K562 (cell line): ENCODE measurements around the gene SCUBE1. TPM values are rescaled to one million over a fixed set of nuclear protein-coding genes. Genes with fewer than 3 reads are reported as not detected.

ENCODE experiments used
- ATAC-seq: fragments of 200-7000 bp; cut with Tn5 transposase; 3 replicates; pipeline ENCODE4 v1.9.1; 2020; ENCODE audit warnings: moderate library complexity
- BruUV-seq: library from RNA; stranded (reverse); fragments of 400-500 nt; replicated peaks from 2 replicates; lab custom pipeline; 2021; lab: Mats Ljungman, UMichigan
- CTCF ChIA-PET: fragments of 300-600 bp; formaldehyde crosslinking; extraction: SDS; loops from one replicate; lab custom pipeline; 2021; ENCODE audit warnings: low intra/inter-chr PET ratio; lab: Yijun Ruan, JAX
- POLR2A ChIA-PET: fragments of 300-600, 350-650 bp; sonication (Branson Sonifier 250); formaldehyde crosslinking; extraction: SDS; loops from one replicate; lab custom pipeline; 2021; ENCODE audit warnings: antibody characterized with exemption, inconsistent platforms; lab: Yijun Ruan, JAX
- DNase-seq, 4 experiments: peaks; one replicate each; pipeline versions ENCODE4 v3.0.0 to v3.0.0-alpha.2; 2011 to 2018; ENCODE audit warnings: low spot score in 3 of 4, mixed read lengths in 3 of 4; ENCODE audit errors: extremely low read depth in 1 of 4
- FAIRE-seq: peaks from 2 replicates; lab custom pipeline; 2011; peaks lifted over from hg19 to GRCh38; lab: Jason Lieb, UNC
- H2AFZ ChIP-seq: 2 replicates; pipeline ENCODE4 v1.6.0; 2011; ENCODE audit warnings: low read depth, low read length, control low read depth, inconsistent platforms
- H3K27ac ChIP-seq: fragments of 200-600 bp; 3 replicates; pipeline ENCODE4 v1.8.0; 2011; ENCODE audit warnings: low read depth, mild to moderate bottlenecking, control low read depth, inconsistent platforms, low read length, moderate library complexity, mixed read lengths; ENCODE audit errors: extremely low read depth
- H3K27me3 ChIP-seq, 2 experiments: fragments of 300-600 bp in 1 of 2; 2 replicates in 1 of 2; 3 replicates in 1 of 2; pipeline versions ENCODE4 v1.6.0 to v1.8.0; 2011; ENCODE audit warnings: inconsistent platforms in 2 of 2, low read length in 2 of 2, mild to moderate bottlenecking in 1 of 2, mixed read lengths in 1 of 2, moderate library complexity in 1 of 2; ENCODE audit not compliant: control insufficient read depth in 2 of 2, insufficient read depth in 2 of 2
- H3K36me3 ChIP-seq: fragments of 300-600 bp; 3 replicates; pipeline ENCODE4 v1.8.0; 2011; ENCODE audit warnings: mild to moderate bottlenecking, low read length, inconsistent platforms; ENCODE audit not compliant: control insufficient read depth, insufficient read depth
- H3K4me1 ChIP-seq, 2 experiments: fragments of 200-600 bp in 1 of 2; replicated peaks in 1 of 2; 2 replicates in 1 of 2; 3 replicates in 1 of 2; pipeline versions ENCODE4 v1.5.1 to v1.8.0; 2011; ENCODE audit warnings: inconsistent platforms in 2 of 2, low read length in 2 of 2, mild to moderate bottlenecking in 1 of 2, mixed read lengths in 1 of 2, moderate library complexity in 1 of 2; ENCODE audit not compliant: control insufficient read depth in 2 of 2, insufficient read depth in 2 of 2
- H3K4me2 ChIP-seq: 2 replicates; pipeline ENCODE4 v1.6.1; 2011; ENCODE audit warnings: low read length, control low read depth, inconsistent platforms, mixed read lengths; ENCODE audit not compliant: insufficient read depth
- H3K4me3 ChIP-seq: fragments of 200-600 bp; sonication (generic), shearing (Covaris generic); 2 replicates; pipeline ENCODE4 v1.5.1; 2016; ENCODE audit warnings: control low read depth, inconsistent platforms
- H3K79me2 ChIP-seq: fragments of 200-600 bp; 3 replicates; pipeline ENCODE4 v1.8.0; 2011; ENCODE audit warnings: low read length, inconsistent platforms; ENCODE audit not compliant: control insufficient read depth, insufficient read depth
- H3K9ac ChIP-seq, 2 experiments: 2 replicates each; pipeline versions ENCODE4 v1.6.0 to v1.6.1; 2011; ENCODE audit warnings: low read depth in 2 of 2, low read length in 2 of 2, control low read depth in 1 of 2, inconsistent platforms in 1 of 2, mild to moderate bottlenecking in 1 of 2, mixed read lengths in 1 of 2; ENCODE audit not compliant: insufficient read depth in 1 of 2
- H3K9me1 ChIP-seq: one replicate; pipeline ENCODE4 v1.6.0; 2011; ENCODE audit warnings: inconsistent platforms, mild to moderate bottlenecking, low read length, moderate library complexity; ENCODE audit not compliant: control insufficient read depth, insufficient read depth
- H3K9me3 ChIP-seq: replicated peaks from 2 replicates; pipeline ENCODE4 v1.5.1; 2011; ENCODE audit warnings: low read depth, low read length, inconsistent platforms; ENCODE audit not compliant: control insufficient read depth, insufficient read depth
- H4K20me1 ChIP-seq: replicated peaks from 2 replicates; pipeline ENCODE4 v1.6.1; 2011; ENCODE audit warnings: low read length, inconsistent platforms, mixed read lengths; ENCODE audit not compliant: control insufficient read depth, insufficient read depth
- EHMT2 ChIP-seq: fragments of 450-650 bp; IDR thresholded peaks from 2 replicates; pipeline ENCODE4 v1.6.1; 2018; ENCODE audit warnings: antibody characterized with exemption
- HDAC1 ChIP-seq, 2 experiments: fragments of 450-650 bp; IDR thresholded peaks; 2 replicates each; pipeline ENCODE4 v1.6.1; 2016 to 2017; ENCODE audit warnings: inconsistent platforms in 1 of 2, mild to moderate bottlenecking in 1 of 2, moderate library complexity in 1 of 2
- HNRNPLL ChIP-seq: fragments of 200-400 bp; formaldehyde crosslinking; IDR thresholded peaks from 2 replicates; pipeline ENCODE4 v1.6.1; 2017; ENCODE audit warnings: low read length, low read depth, mild to moderate bottlenecking; ENCODE audit not compliant: poor library complexity, severe bottlenecking
- NCOR1 ChIP-seq: fragments of 450-650 bp; IDR thresholded peaks from 2 replicates; pipeline ENCODE4 v1.6.1; 2016; ENCODE audit warnings: mild to moderate bottlenecking, moderate library complexity
- NFYB ChIP-seq: IDR thresholded peaks from 2 replicates; pipeline ENCODE4 v1.6.1; 2011; ENCODE audit warnings: mild to moderate bottlenecking, moderate library complexity; ENCODE audit not compliant: insufficient read length; ENCODE audit errors: extremely low read depth
- PCBP1 ChIP-seq: fragments of 200-400 bp; formaldehyde crosslinking; IDR thresholded peaks from 2 replicates; pipeline ENCODE4 v1.6.1; 2018; ENCODE audit warnings: mild to moderate bottlenecking, low read depth, low read length; ENCODE audit not compliant: poor library complexity, severe bottlenecking
- POLR2B ChIP-seq: fragments of 450-650 bp; IDR thresholded peaks from 2 replicates; pipeline ENCODE4 v1.6.1; 2018; ENCODE audit warnings: low read depth; ENCODE audit not compliant: partially characterized antibody
- POLR2G ChIP-seq: fragments of 200-400 bp; formaldehyde crosslinking; IDR thresholded peaks from 2 replicates; pipeline ENCODE4 v1.6.1; 2017; ENCODE audit warnings: low read depth, mild to moderate bottlenecking, antibody characterized with exemption, low read length, moderate library complexity
- TRIM25 ChIP-seq: fragments of 450-650 bp; IDR thresholded peaks from 2 replicates; pipeline ENCODE4 v1.7.0; 2016; ENCODE audit warnings: borderline replicate concordance
- USF1 ChIP-seq: sonication (generic); formaldehyde crosslinking; IDR thresholded peaks from 2 replicates; pipeline ENCODE4 v1.9.0; 2022; ENCODE audit warnings: mild to moderate bottlenecking, missing genetic modification reagents
- VEZF1 ChIP-seq: fragments of 200-800 bp; sonication (Bioruptor generic); IDR thresholded peaks from 2 replicates; pipeline ENCODE4 v1.6.1; 2017; ENCODE audit warnings: missing genetic modification characterization, missing compliant biosample characterization
- ZFP1 ChIP-seq: fragments of 450-650 bp; formaldehyde crosslinking; IDR thresholded peaks from 2 replicates; pipeline ENCODE4 v1.4.0; 2020; ENCODE audit warnings: mild to moderate bottlenecking, mixed read lengths
- ZNF41 ChIP-seq: fragments of 250-450 bp; sonication (Bioruptor Pico); conservative IDR thresholded peaks from 2 replicates; pipeline ENCODE4 v1.4.0; 2020; ENCODE audit warnings: mild to moderate bottlenecking
- WGBS: fragments of 100-300 bp; shearing (Covaris generic); methylation state at CpG from one replicate; pipeline ENCODE4 v1.1.6; 2016; ENCODE audit warnings: low coverage, mixed read lengths; ENCODE audit not compliant: insufficient coverage; ENCODE audit errors: missing lambda C conversion rate; 5-methylcytosine and 5-hydroxymethylcytosine counted together
- in situ Hi-C: fragments of 300-500 bp; cut with MboI; formaldehyde crosslinking; loops from 4 replicates; pipeline ENCODE4 v1.15.0; 2018; ENCODE audit warnings: inconsistent platforms, mixed read lengths
- intact Hi-C: fragments of 100-400 bp; cut with micrococcal nuclease; formaldehyde crosslinking; loops from 2 replicates; pipeline ENCODE4 v1.14.2; 2022
- polyA plus RNA-seq, 8 experiments: library from polyadenylated mRNA; depleted of rRNA in 4 of 8; stranded (reverse) in 5 of 8; unstranded in 3 of 8; fragments of >200 nt; fragmentation: Nextera tagmentation in 2 of 8; fragmentation: Illumina TruSeq in 1 of 8; extraction: Ambion mirVana in 2 of 8; extraction: Trizol in 1 of 8; gene quantifications; 2 replicates each; pipeline versions ENCODE4 v1.2.1 to v1.2.3, GENCODE V29; 2011 to 2014; ENCODE audit warnings: inconsistent platforms in 1 of 8, missing spikeins in 1 of 8
- total RNA-seq, 7 experiments: library from RNA; depleted of rRNA in 6 of 7; stranded (reverse); fragments of >200 nt in 6 of 7; fragmentation: Illumina TruSeq in 2 of 7; extraction: Trizol in 2 of 7; gene quantifications; 2 replicates each; pipeline versions ENCODE4 v1.2.1 to v1.2.3, GENCODE V29; 2011 to 2021; ENCODE audit warnings: low replicate concordance in 1 of 7

Gene SCUBE1
- total and polyA plus RNA-seq, 9 of the 15 experiments (the other 6 are each of a cell fraction or from before 2014, with no cell fraction given), result 0.03 to 0.47 (median 0.29) TPM; not detected in 6

GRCh38 chr22:43314611-43315010 lies 28.6 kb downstream of the SCUBE1 start:
- in situ Hi-C loops, result no loop called here
- Histone ChIP-seq H3K27ac (no peak overlapping the region), H3K9ac (no peak overlapping the region), H3K36me3 (no peaks in the 10 kb centered on the region), H3K9me1 (no peaks in the 10 kb centered on the region), H3K9me3 (no peaks in the 10 kb centered on the region), H3K27me3 (peaks cover 3 to 27% of the 10 kb centered on the region in 2 experiments; a peak in 3 of 5 replicates), H3K4me1 (no peaks in the 10 kb centered on the region; a peak in 1 of 5 replicates), H3K4me3 (no peak overlapping the region), H2AFZ (no peak overlapping the region), H3K4me2 (no peak overlapping the region), H4K20me1 (no peaks in the 10 kb centered on the region), H3K79me2 (no peaks in the 10 kb centered on the region)
- no peak for FAIRE-seq
- no TSS peak for BruUV-seq
- no peak for ATAC-seq
- 0% methylated on average over 4 of the region's 5 CpGs for WGBS
- CTCF ChIA-PET, result no interaction called here
- POLR2A ChIA-PET, result no interaction called here
- DNase-seq, result no peak
- intact Hi-C loops, result no loop called here
- no peak for TF ChIP-seq HDAC1 (IDR thresholded peaks at IDR 0.05)
- TF ChIP-seq ZFP1 (CRISPR knock-in tag), result no peak
- TF ChIP-seq POLR2B, result no peak
- TF ChIP-seq EHMT2, result no peak
- TF ChIP-seq NFYB, result no peak
- no peak for TF ChIP-seq PCBP1
- no peak for TF ChIP-seq TRIM25
- no peak for TF ChIP-seq NCOR1
- TF ChIP-seq ZNF41, result no peak
- no peak for TF ChIP-seq HNRNPLL
- TF ChIP-seq USF1 (CRISPR knock-in tag), result no peak
- no peak for TF ChIP-seq POLR2G
- no peak for TF ChIP-seq VEZF1 (CRISPR knock-in tag)
